ENCODE results near the gene ERC2. TPM values are rescaled to one million over a fixed set of nuclear protein-coding genes. Genes with fewer than 3 reads are reported as not detected.

Gene ERC2
- total and polyA plus RNA-seq, 2 donors (not counting 1 experiment from before 2014, with no cell fraction given) = 0.14 to 0.17 TPM

- H3K27me3 ChIP-seq (ENCODE audit: control insufficient read depth, insufficient read depth, low read length) = no peaks in the 10 kb centered on the region
- no peak overlapping the region for H3K9ac ChIP-seq (ENCODE audit: insufficient read depth, low read length)
- no peaks in the 10 kb centered on the region for H4K20me1 ChIP-seq (ENCODE audit: control insufficient read depth, extremely low read depth, insufficient read depth, low read length)
- H3K4me2 ChIP-seq (ENCODE audit: extremely low read depth, insufficient read depth, low read length) = no peak overlapping the region
- no peak overlapping the region for H3K4me3 ChIP-seq (replicated peaks in 1 of 4; ENCODE audit: control extremely low read depth in 1 of 4, insufficient read depth in 1 of 4, low read depth in 3 of 4, low read length in 4 of 4)
- no peaks in the 10 kb centered on the region for H3K9me3 ChIP-seq (ENCODE audit: control insufficient read depth, insufficient read depth, low read depth, low read length)
- DNase-seq (ENCODE audit: low read depth in 2 of 2) = no peak
- TF ChIP-seq EZH2 (IDR thresholded peaks at IDR 0.05; ENCODE audit: low read length, missing control alignments) (no peak), CTCF (conservative IDR thresholded peaks at IDR 0.05 in 1 of 2, IDR thresholded peaks at IDR 0.05 in 1 of 2; ENCODE audit: low read depth in 1 of 2, low read length in 2 of 2) (no peak)
- H3K4me1 ChIP-seq (ENCODE audit: control insufficient read depth, extremely low read depth, insufficient read depth, low read length) = no peaks in the 10 kb centered on the region
- no peaks in the 10 kb centered on the region for H3K79me2 ChIP-seq (ENCODE audit: control insufficient read depth, insufficient read depth, low read length)
- H2AFZ ChIP-seq (ENCODE audit: low read length) = no peak overlapping the region
- no peaks in the 10 kb centered on the region for H3K36me3 ChIP-seq (ENCODE audit: control insufficient read depth, insufficient read depth, low read length)
- H3K27ac ChIP-seq (ENCODE audit: insufficient read depth, low read length) = no peak overlapping the region
Measured at GRCh38 chr3:56053727-56054126, 414.5 kb downstream of the ERC2 start.

- TF ChIP-seq EZH2 (IDR thresholded peaks at IDR 0.05; ENCODE audit: low read length, missing control alignments) (no peak), CTCF (conservative IDR thresholded peaks at IDR 0.05 in 1 of 2, IDR thresholded peaks at IDR 0.05 in 1 of 2; ENCODE audit: low read depth in 1 of 2, low read length in 2 of 2) (no peak)
- no peak for DNase-seq (ENCODE audit: low read depth in 2 of 2)
- no peaks in the 10 kb centered on the region for H3K27me3 ChIP-seq (ENCODE audit: control insufficient read depth, insufficient read depth, low read length)
- H3K9me3 ChIP-seq (ENCODE audit: control insufficient read depth, insufficient read depth, low read depth, low read length) = no peaks in the 10 kb centered on the region
- no peak overlapping the region for H3K4me2 ChIP-seq (ENCODE audit: extremely low read depth, insufficient read depth, low read length)
- no peak overlapping the region for H3K27ac ChIP-seq (ENCODE audit: insufficient read depth, low read length)
- H3K4me1 ChIP-seq (ENCODE audit: control insufficient read depth, extremely low read depth, insufficient read depth, low read length) = no peaks in the 10 kb centered on the region
- H3K4me3 ChIP-seq (replicated peaks in 1 of 4; ENCODE audit: control extremely low read depth in 1 of 4, insufficient read depth in 1 of 4, low read depth in 3 of 4, low read length in 4 of 4) = no peak overlapping the region
- no peak overlapping the region for H2AFZ ChIP-seq (ENCODE audit: low read length)
- H3K79me2 ChIP-seq (ENCODE audit: control insufficient read depth, insufficient read depth, low read length) = no peaks in the 10 kb centered on the region
- no peak overlapping the region for H3K9ac ChIP-seq (ENCODE audit: insufficient read depth, low read length)
- no peaks in the 10 kb centered on the region for H4K20me1 ChIP-seq (ENCODE audit: control insufficient read depth, extremely low read depth, insufficient read depth, low read length)
- no peaks in the 10 kb centered on the region for H3K36me3 ChIP-seq (ENCODE audit: control insufficient read depth, insufficient read depth, low read length)
Measured at GRCh38 chr3:56052188-56052587, 416.1 kb downstream of the ERC2 start.

GRCh38 chr3:56051052-56051451, 417.2 kb downstream of the ERC2 start:
- Histone ChIP-seq H3K79me2 (ENCODE audit: control insufficient read depth, insufficient read depth, low read length) (no peaks in the 10 kb centered on the region), H3K4me3 (replicated peaks in 1 of 4; ENCODE audit: control extremely low read depth in 1 of 4, insufficient read depth in 1 of 4, low read depth in 3 of 4, low read length in 4 of 4) (no peak overlapping the region), H2AFZ (ENCODE audit: low read length) (no peak overlapping the region), H3K27me3 (ENCODE audit: control insufficient read depth, insufficient read depth, low read length) (no peaks in the 10 kb centered on the region), H4K20me1 (ENCODE audit: control insufficient read depth, extremely low read depth, insufficient read depth, low read length) (no peaks in the 10 kb centered on the region), H3K9me3 (ENCODE audit: control insufficient read depth, insufficient read depth, low read depth, low read length) (no peaks in the 10 kb centered on the region), H3K4me2 (ENCODE audit: extremely low read depth, insufficient read depth, low read length) (no peak overlapping the region), H3K27ac (ENCODE audit: insufficient read depth, low read length) (no peak overlapping the region), H3K36me3 (ENCODE audit: control insufficient read depth, insufficient read depth, low read length) (no peaks in the 10 kb centered on the region), H3K9ac (ENCODE audit: insufficient read depth, low read length) (no peak overlapping the region), H3K4me1 (ENCODE audit: control insufficient read depth, extremely low read depth, insufficient read depth, low read length) (no peaks in the 10 kb centered on the region)
- TF ChIP-seq CTCF (conservative IDR thresholded peaks at IDR 0.05 in 1 of 2, IDR thresholded peaks at IDR 0.05 in 1 of 2; ENCODE audit: low read depth in 1 of 2, low read length in 2 of 2) = no peak
- no peak for TF ChIP-seq EZH2 (IDR thresholded peaks at IDR 0.05; ENCODE audit: low read length, missing control alignments)
- peak in 1 of 2 donors; percentile 16 for DNase-seq (ENCODE audit: low read depth in 2 of 2)

Data from fibroblast of lung (primary cell).